ENCODE data around the gene DNM3.
A peak's percentile ranks its signal among the peaks of the same experiment; 100 is the strongest.

Gene DNM3

GRCh38 chr1:172001288-172001687 lies 160.0 kb downstream of the DNM3 start:
- in situ Hi-C loops (cut with MboI; ENCODE audit: low pct_unique_long_range_greater_than_20kb, low sequenced_read_pairs, unreplicated experiment), result loop anchor here (10.0 kb wide), 1 partner anchor 394 kb away; no protein-coding TSS in a partner anchor
- DNase-seq (ENCODE audit: low spot score), result no peak
- TF ChIP-seq CTCF (IDR thresholded peaks at IDR 0.05; ENCODE audit: extremely low read depth, insufficient read depth, missing control alignments), result no peak

GRCh38 chr1:172002725-172003345 lies 161.5 kb downstream of the DNM3 start:
- DNase-seq (ENCODE audit: low spot score), result no peak
- peak; percentile 64 for TF ChIP-seq CTCF (IDR thresholded peaks at IDR 0.05; ENCODE audit: extremely low read depth, insufficient read depth, missing control alignments)
- in situ Hi-C loops (cut with MboI; ENCODE audit: low pct_unique_long_range_greater_than_20kb, low sequenced_read_pairs, unreplicated experiment), result loop anchor here (10.0 kb wide), 1 partner anchor 392 kb away; no protein-coding TSS in a partner anchor

- TF ChIP-seq CTCF (IDR thresholded peaks at IDR 0.05; ENCODE audit: extremely low read depth, insufficient read depth, missing control alignments), result no peak
- DNase-seq (ENCODE audit: low spot score), result no peak
- in situ Hi-C loops (cut with MboI; ENCODE audit: low pct_unique_long_range_greater_than_20kb, low sequenced_read_pairs, unreplicated experiment), result loop anchor here (10.0 kb wide), 1 partner anchor 391 kb away; no protein-coding TSS in a partner anchor
Measured at GRCh38 chr1:172003766-172004530, 162.7 kb downstream of the DNM3 start.

GRCh38 chr1:172004671-172005070 lies 163.4 kb downstream of the DNM3 start:
- in situ Hi-C loops (cut with MboI; ENCODE audit: low pct_unique_long_range_greater_than_20kb, low sequenced_read_pairs, unreplicated experiment), result loop anchor here (10.0 kb wide), 1 partner anchor 390 kb away; no protein-coding TSS in a partner anchor
- no peak for DNase-seq (ENCODE audit: low spot score)
- no peak for TF ChIP-seq CTCF (IDR thresholded peaks at IDR 0.05; ENCODE audit: extremely low read depth, insufficient read depth, missing control alignments)

- in situ Hi-C loops (cut with MboI; ENCODE audit: low pct_unique_long_range_greater_than_20kb, low sequenced_read_pairs, unreplicated experiment), result loop anchor here (10.0 kb wide), 1 partner anchor 389 kb away; no protein-coding TSS in a partner anchor
Measured at GRCh38 chr1:172005856-172006255, 164.6 kb downstream of the DNM3 start.

More at GRCh38 chr1:172005856-172006255, 164.6 kb downstream of the DNM3 start:
- no peak for DNase-seq (ENCODE audit: low spot score)
- no peak for TF ChIP-seq CTCF (IDR thresholded peaks at IDR 0.05; ENCODE audit: extremely low read depth, insufficient read depth, missing control alignments)

Measured in GM13977 (cell line).